K562 (cell line): Measurements from ENCODE around the gene DNAJC18. TPM values are rescaled to one million over a fixed set of nuclear protein-coding genes. Genes with fewer than 3 reads are reported as not detected.
"Not testable (repeated sequence)": the region's sequence is repeated elsewhere in the genome, so short reads cannot be mapped to it uniquely, and the experiment has no call there.

Experiments
- FOXP1 ChIP-seq: sonication (generic); formaldehyde crosslinking; IDR thresholded peaks from 2 replicates; pipeline ENCODE4 v1.8.0; 2022; ENCODE audit warnings: mild to moderate bottlenecking, missing genetic modification reagents
- HDAC2 ChIP-seq: fragments of 450-650 bp; IDR thresholded peaks from 2 replicates; pipeline ENCODE4 v1.6.1; 2016; ENCODE audit warnings: mild to moderate bottlenecking
- KDM4B ChIP-seq, 2 experiments: fragments of 450-650 bp in 1 of 2; sonication (generic) in 1 of 2; IDR thresholded peaks; 2 replicates each; pipeline ENCODE4 v1.6.1; 2016 to 2017; ENCODE audit warnings: borderline replicate concordance in 2 of 2, antibody characterized with exemption in 1 of 2, low read depth in 1 of 2, mild to moderate bottlenecking in 1 of 2
- L3MBTL2 ChIP-seq: fragments of 450-650 bp; IDR thresholded peaks from 2 replicates; pipeline ENCODE4 v1.6.1; 2016; ENCODE audit warnings: mild to moderate bottlenecking, moderate library complexity
- LEF1 ChIP-seq: fragments of 450-650 bp; IDR thresholded peaks from 2 replicates; pipeline ENCODE4 v1.6.1; 2016; ENCODE audit warnings: mild to moderate bottlenecking
- MEIS2 ChIP-seq: fragments of 450-650 bp; IDR thresholded peaks from 2 replicates; pipeline ENCODE4 v1.6.1; 2014; ENCODE audit warnings: mild to moderate bottlenecking; ENCODE audit not compliant: partially characterized antibody
- MYC ChIP-seq, 2 experiments: fragments of 250-450 bp in 1 of 2; sonication (Bioruptor Pico) in 1 of 2; IDR thresholded peaks; 2 replicates each; pipeline versions ENCODE4 v1.5.1 to v1.6.1; 2012 to 2021; ENCODE audit warnings: low read depth in 2 of 2, borderline replicate concordance in 1 of 2, improper control_type of control experiment in 1 of 2, low read length in 1 of 2, mild to moderate bottlenecking in 1 of 2, moderate library complexity in 1 of 2
- RAD21 ChIP-seq, 2 experiments: fragments of 250-450 bp in 1 of 2; fragments of 450-650 bp in 1 of 2; sonication (Bioruptor Pico) in 1 of 2; formaldehyde crosslinking in 1 of 2; IDR thresholded peaks in 1 of 2; conservative IDR thresholded peaks in 1 of 2; 2 replicates each; pipeline versions ENCODE4 v1.4.0 to v1.8.0; 2020 to 2022; ENCODE audit warnings: mild to moderate bottlenecking in 2 of 2, moderate library complexity in 1 of 2
- SMARCE1 ChIP-seq: fragments of 450-650 bp; IDR thresholded peaks from 2 replicates; pipeline ENCODE4 v1.7.1; 2016; ENCODE audit warnings: mild to moderate bottlenecking
- SOX6 ChIP-seq: fragments of 450-650 bp; IDR thresholded peaks from 2 replicates; pipeline ENCODE4 v1.6.1; 2014; ENCODE audit warnings: mild to moderate bottlenecking
- SPI1 ChIP-seq: IDR thresholded peaks from 2 replicates; pipeline ENCODE4 v1.6.1; 2011; ENCODE audit warnings: low read depth, low read length, control low read depth, borderline replicate concordance
- ZBTB2 ChIP-seq: fragments of 450-650 bp; IDR thresholded peaks from 2 replicates; pipeline ENCODE4 v1.6.1; 2016; ENCODE audit warnings: antibody characterized with exemption
- ZNF589 ChIP-seq: fragments of 200-800 bp; sonication (Bioruptor generic); IDR thresholded peaks from 2 replicates; pipeline ENCODE4 v1.6.1; 2016; ENCODE audit warnings: low read depth, missing genetic modification characterization, missing compliant biosample characterization
- ZNF766 ChIP-seq: fragments of 200-800 bp; sonication (Bioruptor generic); conservative IDR thresholded peaks from 2 replicates; pipeline ENCODE4 v1.6.1; 2016; ENCODE audit warnings: missing genetic modification characterization, missing compliant biosample characterization
- polyA plus RNA-seq, 8 experiments: library from polyadenylated mRNA; depleted of rRNA in 4 of 8; stranded (reverse) in 5 of 8; unstranded in 3 of 8; fragments of >200 nt; fragmentation: Nextera tagmentation in 2 of 8; fragmentation: Illumina TruSeq in 1 of 8; extraction: Ambion mirVana in 2 of 8; extraction: Trizol in 1 of 8; gene quantifications; 2 replicates each; pipeline versions ENCODE4 v1.2.1 to v1.2.3, GENCODE V29; 2011 to 2014; ENCODE audit warnings: inconsistent platforms in 1 of 8, missing spikeins in 1 of 8
- total RNA-seq, 7 experiments: library from RNA; depleted of rRNA in 6 of 7; stranded (reverse); fragments of >200 nt in 6 of 7; fragmentation: Illumina TruSeq in 2 of 7; extraction: Trizol in 2 of 7; gene quantifications; 2 replicates each; pipeline versions ENCODE4 v1.2.1 to v1.2.3, GENCODE V29; 2011 to 2021; ENCODE audit warnings: low replicate concordance in 1 of 7
- TF ChIP-seq, protein P1 (sequence below): fragments of 450-650 bp; formaldehyde crosslinking; IDR thresholded peaks from 2 replicates; pipeline ENCODE4 v1.4.0; 2020; ENCODE audit warnings: mild to moderate bottlenecking, moderate library complexity
- TF ChIP-seq, protein P2 (sequence below): fragments of 450-650 bp; conservative IDR thresholded peaks from 2 replicates; pipeline ENCODE4 v1.6.1; 2016; ENCODE audit warnings: missing genetic modification characterization, low read depth, mild to moderate bottlenecking, missing compliant biosample characterization, moderate library complexity
- TF ChIP-seq, protein P3 (sequence below), 2 experiments: fragments of 250-450 bp in 1 of 2; fragments of 450-650 bp in 1 of 2; sonication (Bioruptor Pico) in 1 of 2; IDR thresholded peaks; 2 replicates each; pipeline versions ENCODE4 v1.6.1 to v1.8.0; 2016 to 2021; ENCODE audit warnings: mild to moderate bottlenecking in 2 of 2, moderate library complexity in 2 of 2, missing compliant biosample characterization in 1 of 2, missing genetic modification characterization in 1 of 2
- TF ChIP-seq, protein P4 (sequence below), 3 experiments: IDR thresholded peaks in 2 of 3; conservative IDR thresholded peaks in 1 of 3; 2 replicates each; pipeline ENCODE4 v1.5.1; 2011 to 2012; ENCODE audit warnings: low read length in 3 of 3, mild to moderate bottlenecking in 3 of 3, control low read depth in 2 of 3, improper control_type of control experiment in 1 of 3, inconsistent platforms in 1 of 3, low read depth in 1 of 3, mixed read lengths in 1 of 3, moderate library complexity in 1 of 3; ENCODE audit not compliant: insufficient read depth in 2 of 3

The DNAJC18 gene
- total and polyA plus RNA-seq, 9 of the 15 experiments (the other 6 are each of a cell fraction or from before 2014, with no cell fraction given) = 1.5 to 13.3 (median 7.5) TPM

GRCh38 chr5:139478657-139479423 is 39.5 kb upstream of the DNAJC18 start (continued):
- TF ChIP-seq, protein P1, sequence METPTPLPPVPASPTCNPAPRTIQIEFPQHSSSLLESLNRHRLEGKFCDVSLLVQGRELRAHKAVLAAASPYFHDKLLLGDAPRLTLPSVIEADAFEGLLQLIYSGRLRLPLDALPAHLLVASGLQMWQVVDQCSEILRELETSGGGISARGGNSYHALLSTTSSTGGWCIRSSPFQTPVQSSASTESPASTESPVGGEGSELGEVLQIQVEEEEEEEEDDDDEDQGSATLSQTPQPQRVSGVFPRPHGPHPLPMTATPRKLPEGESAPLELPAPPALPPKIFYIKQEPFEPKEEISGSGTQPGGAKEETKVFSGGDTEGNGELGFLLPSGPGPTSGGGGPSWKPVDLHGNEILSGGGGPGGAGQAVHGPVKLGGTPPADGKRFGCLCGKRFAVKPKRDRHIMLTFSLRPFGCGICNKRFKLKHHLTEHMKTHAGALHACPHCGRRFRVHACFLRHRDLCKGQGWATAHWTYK (CRISPR knock-in tag) = peak; percentile 54; the same call in 1 of the 2 replicates
- TF ChIP-seq HDAC2 = 0 out of 2 replicates have a peak, but pooled peaks have one; percentile 36
- TF ChIP-seq, protein P2, sequence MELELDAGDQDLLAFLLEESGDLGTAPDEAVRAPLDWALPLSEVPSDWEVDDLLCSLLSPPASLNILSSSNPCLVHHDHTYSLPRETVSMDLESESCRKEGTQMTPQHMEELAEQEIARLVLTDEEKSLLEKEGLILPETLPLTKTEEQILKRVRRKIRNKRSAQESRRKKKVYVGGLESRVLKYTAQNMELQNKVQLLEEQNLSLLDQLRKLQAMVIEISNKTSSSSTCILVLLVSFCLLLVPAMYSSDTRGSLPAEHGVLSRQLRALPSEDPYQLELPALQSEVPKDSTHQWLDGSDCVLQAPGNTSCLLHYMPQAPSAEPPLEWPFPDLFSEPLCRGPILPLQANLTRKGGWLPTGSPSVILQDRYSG (tag) = peak; percentile 65; the same call in 1 of the 2 replicates
- TF ChIP-seq SPI1 = peak; percentile 9; the same call in 1 of the 2 replicates
- TF ChIP-seq KDM4B (IDR thresholded peaks at IDR 0.05; ENCODE audit: borderline replicate concordance in 2 of 2, low read depth in 1 of 2) = 0 out of 4 replicates have a peak, but pooled peaks of 1 of the 2 experiments have one; percentile 51
- TF ChIP-seq RAD21 (CRISPR knock-in tag; conservative IDR thresholded peaks at IDR 0.05 in 1 of 2, IDR thresholded peaks at IDR 0.05 in 1 of 2) = peak; percentile 16 to 45; a peak in 2 of 4 replicates
- peak; percentile 10 for TF ChIP-seq MEIS2
- 0 out of 2 replicates have a peak, but pooled peaks have one; percentile 45 for TF ChIP-seq ZBTB2
- TF ChIP-seq ZNF766 = peak; percentile 67; the same call in 1 of the 2 replicates
- 0 out of 2 replicates have a peak, but pooled peaks have one; percentile 27 for TF ChIP-seq MYC (IDR thresholded peaks at IDR 0.05; ENCODE audit: low read depth, low read length)
- not testable (repeated sequence) for TF ChIP-seq MYC (CRISPR knock-in tag; IDR thresholded peaks at IDR 0.05; ENCODE audit: borderline replicate concordance, low read depth)
- TF ChIP-seq, protein P3, sequence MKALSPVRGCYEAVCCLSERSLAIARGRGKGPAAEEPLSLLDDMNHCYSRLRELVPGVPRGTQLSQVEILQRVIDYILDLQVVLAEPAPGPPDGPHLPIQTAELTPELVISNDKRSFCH (CRISPR knock-in tag; IDR thresholded peaks at IDR 0.05) = not testable (repeated sequence)
- TF ChIP-seq, protein P3 (tag; IDR thresholded peaks at IDR 0.05) = peak; percentile 77
- TF ChIP-seq, protein P4, sequence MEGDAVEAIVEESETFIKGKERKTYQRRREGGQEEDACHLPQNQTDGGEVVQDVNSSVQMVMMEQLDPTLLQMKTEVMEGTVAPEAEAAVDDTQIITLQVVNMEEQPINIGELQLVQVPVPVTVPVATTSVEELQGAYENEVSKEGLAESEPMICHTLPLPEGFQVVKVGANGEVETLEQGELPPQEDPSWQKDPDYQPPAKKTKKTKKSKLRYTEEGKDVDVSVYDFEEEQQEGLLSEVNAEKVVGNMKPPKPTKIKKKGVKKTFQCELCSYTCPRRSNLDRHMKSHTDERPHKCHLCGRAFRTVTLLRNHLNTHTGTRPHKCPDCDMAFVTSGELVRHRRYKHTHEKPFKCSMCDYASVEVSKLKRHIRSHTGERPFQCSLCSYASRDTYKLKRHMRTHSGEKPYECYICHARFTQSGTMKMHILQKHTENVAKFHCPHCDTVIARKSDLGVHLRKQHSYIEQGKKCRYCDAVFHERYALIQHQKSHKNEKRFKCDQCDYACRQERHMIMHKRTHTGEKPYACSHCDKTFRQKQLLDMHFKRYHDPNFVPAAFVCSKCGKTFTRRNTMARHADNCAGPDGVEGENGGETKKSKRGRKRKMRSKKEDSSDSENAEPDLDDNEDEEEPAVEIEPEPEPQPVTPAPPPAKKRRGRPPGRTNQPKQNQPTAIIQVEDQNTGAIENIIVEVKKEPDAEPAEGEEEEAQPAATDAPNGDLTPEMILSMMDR (IDR thresholded peaks at IDR 0.05 in 2 of 3, conservative IDR thresholded peaks at IDR 0.05 in 1 of 3; ENCODE audit: insufficient read depth in 2 of 3, low read depth in 1 of 3, low read length in 3 of 3) = peak in 1 of 3 experiments; percentile 32; a peak in 2 of 6 replicates
- peak; percentile 69 for TF ChIP-seq L3MBTL2
- peak; percentile 27; the same call in 1 of the 2 replicates for TF ChIP-seq SOX6
- 0 out of 2 replicates have a peak, but pooled peaks have one; percentile 50 for TF ChIP-seq LEF1
- peak; percentile 79 for TF ChIP-seq FOXP1 (CRISPR knock-in tag)
- 0 out of 2 replicates have a peak, but pooled peaks have one; percentile 44 for TF ChIP-seq ZNF589
- TF ChIP-seq SMARCE1 = peak; percentile 51; the same call in 1 of the 2 replicates
